Heart left ventricle (tissue), 16 donors: ENCODE data around the gene P3R3URF. TPM values are rescaled to one million over a fixed set of nuclear protein-coding genes. Genes with fewer than 3 reads are reported as not detected.
A peak's percentile ranks its signal among the peaks of the same experiment; 100 is the strongest.

Experiments
- ATAC-seq, 4 donors: fragments of 200-7000 bp; cut with Tn5 transposase; one replicate each; pipeline ENCODE4 v1.9.1; 2020 to 2022; ENCODE audit warnings: moderate library complexity in 4 of 4, mild to moderate bottlenecking in 3 of 4, moderate number of reproducible peaks in 1 of 4
- DNase-seq, 5 donors: peaks; one replicate each; pipeline ENCODE4 v3.0.0-alpha.2; 2020
- H3K27ac ChIP-seq, 12 donors: fragments of 200-600 bp; sonication (generic) in 4 of 12; one replicate each; pipeline versions ENCODE4 v1.5.0 to v1.8.0; 2016 to 2022; ENCODE audit warnings: mild to moderate bottlenecking in 2 of 12
- H3K27me3 ChIP-seq, 9 donors: fragments of 200-600 bp; sonication (generic) in 2 of 9; one replicate each; pipeline versions ENCODE4 v1.5.1 to v1.8.0; 2016 to 2022; ENCODE audit warnings: mild to moderate bottlenecking in 3 of 9
- H3K36me3 ChIP-seq, 9 donors: fragments of 200-600 bp; sonication (generic) in 2 of 9; one replicate each; pipeline versions ENCODE4 v1.5.0 to v1.8.0; 2018 to 2022; ENCODE audit warnings: mild to moderate bottlenecking in 2 of 9
- H3K4me1 ChIP-seq, 12 donors: fragments of 200-600 bp; sonication (generic) in 4 of 12; one replicate each; pipeline versions ENCODE4 v1.5.0 to v1.8.0; 2016 to 2022; ENCODE audit warnings: mild to moderate bottlenecking in 3 of 12
- H3K4me3 ChIP-seq, 12 donors: fragments of 200-600 bp; sonication (generic) in 4 of 12; one replicate each; pipeline versions ENCODE4 v1.5.0 to v1.8.0; 2017 to 2022; ENCODE audit warnings: mild to moderate bottlenecking in 9 of 12, moderate library complexity in 4 of 12
- H3K9me3 ChIP-seq, 12 donors: fragments of 200-600 bp; sonication (generic) in 4 of 12; one replicate each; pipeline versions ENCODE4 v1.5.0 to v1.8.0; 2016 to 2022; ENCODE audit warnings: mild to moderate bottlenecking in 1 of 12
- POLR2A ChIP-seq, 2 donors: fragments of 450-650 bp; IDR thresholded peaks; one replicate each; pipeline ENCODE4 v1.6.1; 2017; ENCODE audit warnings: antibody characterized with exemption in 2 of 2, mild to moderate bottlenecking in 2 of 2, moderate library complexity in 2 of 2
- WGBS, 4 donors: extraction: QIAGEN DNeasy Blood & Tissue Kit in 2 of 4; methylation state at CpG; one replicate each; pipeline versions ENCODE4 v1.1.5 to v1.1.7; 2013 to 2018; 5-methylcytosine and 5-hydroxymethylcytosine counted together
- intact Hi-C, 10 donors: fragments of 100-400 bp; cut with DNase I; formaldehyde crosslinking; loops; one replicate each; pipeline versions ENCODE4 v1.11.1 to v1.14.2; 2022
- polyA plus RNA-seq, 2 donors: library from polyadenylated mRNA; stranded (reverse); fragments of 200-250 nt; gene quantifications; one replicate each; pipeline ENCODE4 v1.2.3, GENCODE V29; 2013
- total RNA-seq, 9 donors: library from RNA; depleted of rRNA in 2 of 9; stranded (reverse); fragments of >200 nt in 2 of 9; fragmentation: NEBNext Ultra II Directional in 3 of 9; extraction: Animal tissue kit (Norgen Biotek cat#: 25700) in 3 of 9; gene quantifications; one replicate each; pipeline versions ENCODE4 v1.1.0 to v1.2.4, GENCODE V29; 2016 to 2023
- TF ChIP-seq, protein P1 (sequence below), 12 donors: fragments of 200-600 bp; sonication (generic) in 4 of 12; IDR thresholded peaks; one replicate each; pipeline versions ENCODE4 v1.5.0 to v1.8.0; 2018 to 2022; ENCODE audit warnings: antibody characterized with exemption in 12 of 12, mild to moderate bottlenecking in 5 of 12
- donor health status: ischemic (EF 13 %, LVEDD 7.1; RV severe dilation, severe dysfunction).
- donor health status: healthy with polysubstance abuse.
- donor health status: DM: no; HTN: yes; CAD: no.
- donor health status: DM: no; HTN: no; CAD: no.
- donor health status: ischemic (EF 25% LVEDD 6.9; RV normal size, moderate dysfunction).
- donor health status: ischemic (EF 25% LVEDD 5.7; RV mildly dilated, moderate dysfunction).
- donor health status: healthy.
- donor health status: DM: yes; HTN: yes; CAD: no.
- donor health status: ischemic (EF 35%, LVEDD 5.7; RV mildly dilated, moderate dysfunction).
- donor health status: nonischemic (EF 11% LVEDD 7.7; RV severe dilation, severe dysfunction).
- donor health status: DM: yes; HTN: yes; CAD: no.
- donor health status: PGD.
- donor health status: ischemic (EF 29% LVEDD 5.4; RV normal size, mild dysfunction).
- donor health status: nonischemic (EF 23%, LVEDD 6.1; RV moderate dilation, normal function).

The P3R3URF gene
- total and polyA plus RNA-seq, 11 donors: not detected

DNA sequence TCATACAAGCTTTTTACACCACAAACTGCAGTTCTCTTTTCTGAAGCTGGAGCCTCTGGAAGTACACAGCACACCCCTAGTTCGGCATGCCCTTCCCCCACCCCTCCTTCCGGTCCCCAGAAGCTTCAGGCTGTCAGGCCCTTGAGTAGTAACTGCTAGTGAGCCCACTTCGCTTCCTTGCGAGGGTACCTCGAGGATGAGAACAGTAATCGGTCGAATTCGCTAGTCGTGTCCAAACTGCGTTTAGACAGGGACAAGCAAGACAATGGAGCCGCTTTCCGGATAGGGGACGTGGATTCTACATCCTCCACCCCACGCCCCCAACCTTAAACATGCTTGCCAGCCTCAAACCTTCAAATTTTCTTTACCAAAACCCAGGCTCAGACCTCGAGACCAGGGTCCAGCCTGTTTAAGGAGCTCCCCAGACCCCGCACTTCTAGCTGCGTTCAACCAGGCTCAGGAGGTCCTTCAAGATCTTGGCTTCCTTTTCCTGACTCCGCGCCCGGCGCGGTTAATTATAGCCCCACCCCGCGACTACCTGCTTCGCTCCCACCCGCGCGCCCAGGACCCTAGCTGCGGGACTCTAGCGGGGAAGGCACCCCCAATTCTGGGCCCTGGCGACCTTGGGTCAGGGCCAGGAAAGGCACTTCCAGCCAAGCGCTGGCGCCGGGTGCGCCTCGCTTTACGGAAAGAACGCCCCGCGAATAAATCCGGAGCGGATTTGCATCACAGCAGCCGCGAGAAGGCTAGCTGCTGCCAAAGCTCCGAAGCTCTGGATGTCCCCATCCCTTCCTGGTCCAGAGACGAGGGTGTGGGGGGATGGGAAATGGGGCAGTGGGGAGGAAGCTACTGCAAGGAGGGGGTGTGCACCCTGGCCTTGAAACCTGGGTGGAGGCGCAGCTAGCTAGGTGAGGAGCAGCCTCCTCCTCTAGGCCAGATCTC lies 9.5 kb downstream of the P3R3URF start:
- Histone ChIP-seq H3K9me3 (no peaks in the 10 kb centered on the region), H3K27ac (peak overlapping the region; percentile 74 to 98 (median 88)), H3K27me3 (peaks cover 0 to 5% (median 0%) of the 10 kb centered on the region in 9 donors), H3K4me1 (peaks cover 0 to 56% (median 35%) of the 10 kb centered on the region in 12 donors), H3K4me3 (peak overlapping the region in 11 of 12 donors; percentile 10 to 63 (median 53)), H3K36me3 (no peaks in the 10 kb centered on the region)
- intact Hi-C loops: loop anchor here in 7 of 10 donors (1.0 to 5.0 kb wide), 5 partner anchors 32 to 84 kb away; partner anchors contain the start of gene PIK3R3 (in 3 of the 7)
- WGBS, 4 donors: 12 to 23% (median 16%) methylated on average over 40 to 47 of the region's 47 CpGs
- TF ChIP-seq, protein P1, sequence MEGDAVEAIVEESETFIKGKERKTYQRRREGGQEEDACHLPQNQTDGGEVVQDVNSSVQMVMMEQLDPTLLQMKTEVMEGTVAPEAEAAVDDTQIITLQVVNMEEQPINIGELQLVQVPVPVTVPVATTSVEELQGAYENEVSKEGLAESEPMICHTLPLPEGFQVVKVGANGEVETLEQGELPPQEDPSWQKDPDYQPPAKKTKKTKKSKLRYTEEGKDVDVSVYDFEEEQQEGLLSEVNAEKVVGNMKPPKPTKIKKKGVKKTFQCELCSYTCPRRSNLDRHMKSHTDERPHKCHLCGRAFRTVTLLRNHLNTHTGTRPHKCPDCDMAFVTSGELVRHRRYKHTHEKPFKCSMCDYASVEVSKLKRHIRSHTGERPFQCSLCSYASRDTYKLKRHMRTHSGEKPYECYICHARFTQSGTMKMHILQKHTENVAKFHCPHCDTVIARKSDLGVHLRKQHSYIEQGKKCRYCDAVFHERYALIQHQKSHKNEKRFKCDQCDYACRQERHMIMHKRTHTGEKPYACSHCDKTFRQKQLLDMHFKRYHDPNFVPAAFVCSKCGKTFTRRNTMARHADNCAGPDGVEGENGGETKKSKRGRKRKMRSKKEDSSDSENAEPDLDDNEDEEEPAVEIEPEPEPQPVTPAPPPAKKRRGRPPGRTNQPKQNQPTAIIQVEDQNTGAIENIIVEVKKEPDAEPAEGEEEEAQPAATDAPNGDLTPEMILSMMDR (IDR thresholded peaks at IDR 0.05): no peak
- TF ChIP-seq POLR2A (IDR thresholded peaks at IDR 0.05): peak in 1 of 2 donors; percentile 24
- peak; percentile 78 to 86 (median 84) for DNase-seq
- peak; percentile 71 to 86 (median 76) for ATAC-seq

DNA sequence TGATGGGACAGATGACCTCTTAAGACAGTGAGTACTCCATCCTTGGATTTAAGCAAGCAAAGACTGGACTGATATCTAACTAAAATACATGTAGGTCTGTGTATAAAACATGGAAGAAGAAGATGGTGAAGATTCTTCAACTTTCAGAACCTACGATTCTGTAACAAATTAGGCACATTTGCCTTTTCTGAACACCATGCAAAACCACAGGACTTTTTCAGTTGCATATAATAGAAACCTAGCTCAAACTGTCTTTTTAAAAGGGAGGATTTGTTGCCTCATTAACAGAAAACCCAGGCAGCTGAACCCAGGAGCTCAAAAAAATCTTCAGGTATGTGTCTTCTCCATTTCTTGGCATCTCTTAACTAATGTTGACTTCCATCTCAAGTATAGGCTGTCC lies 16.1 kb downstream of the P3R3URF start:
- intact Hi-C loops: no loop called here
- Histone ChIP-seq H3K4me3 (no peak overlapping the region), H3K27ac (no peak overlapping the region), H3K9me3 (no peaks in the 10 kb centered on the region), H3K4me1 (peaks cover 0 to 6% (median 0%) of the 10 kb centered on the region in 12 donors), H3K36me3 (no peaks in the 10 kb centered on the region), H3K27me3 (no peaks in the 10 kb centered on the region)
- ATAC-seq (no peak), DNase-seq (no peak)
- no peak for TF ChIP-seq POLR2A (IDR thresholded peaks at IDR 0.05)
- TF ChIP-seq, protein P1 (IDR thresholded peaks at IDR 0.05): no peak
- WGBS, 4 donors: 93 to 98% (median 95%) methylated on average over 1 of the region's 1 CpG

DNA sequence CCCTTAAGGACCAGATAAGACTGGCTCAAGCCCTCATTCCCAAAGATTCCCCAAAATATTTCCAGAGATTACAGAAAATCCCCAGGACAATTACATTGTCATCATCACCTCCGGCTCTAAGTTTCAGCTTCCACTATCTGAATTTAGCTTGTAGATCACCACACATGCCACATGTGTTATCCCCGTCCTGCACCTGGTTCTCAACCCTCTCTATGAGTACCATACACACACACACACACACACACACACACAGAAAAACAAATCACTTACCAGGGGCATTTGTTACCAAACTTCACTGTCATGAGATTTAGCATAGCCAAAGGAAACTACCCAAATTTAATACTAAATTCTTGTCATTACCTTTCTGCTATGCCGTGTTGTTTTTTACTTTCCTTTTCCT lies 16.8 kb downstream of the P3R3URF start:
- H3K4me1 ChIP-seq: no peaks in the 10 kb centered on the region
- H3K27ac ChIP-seq: no peak overlapping the region
- intact Hi-C loops: no loop called here
- DNase-seq (no peak), ATAC-seq (no peak)
- no peaks in the 10 kb centered on the region for H3K9me3 ChIP-seq
- WGBS, 4 donors: 62 to 76% (median 68%) methylated on average over 3 of the region's 3 CpGs
- H3K27me3 ChIP-seq: no peaks in the 10 kb centered on the region
- H3K4me3 ChIP-seq: no peak overlapping the region
- H3K36me3 ChIP-seq: no peaks in the 10 kb centered on the region
- TF ChIP-seq, protein P1 (IDR thresholded peaks at IDR 0.05): no peak
- no peak for TF ChIP-seq POLR2A (IDR thresholded peaks at IDR 0.05)
